ENCODE measurements around the gene TMEM219.

Gene TMEM219

DNA sequence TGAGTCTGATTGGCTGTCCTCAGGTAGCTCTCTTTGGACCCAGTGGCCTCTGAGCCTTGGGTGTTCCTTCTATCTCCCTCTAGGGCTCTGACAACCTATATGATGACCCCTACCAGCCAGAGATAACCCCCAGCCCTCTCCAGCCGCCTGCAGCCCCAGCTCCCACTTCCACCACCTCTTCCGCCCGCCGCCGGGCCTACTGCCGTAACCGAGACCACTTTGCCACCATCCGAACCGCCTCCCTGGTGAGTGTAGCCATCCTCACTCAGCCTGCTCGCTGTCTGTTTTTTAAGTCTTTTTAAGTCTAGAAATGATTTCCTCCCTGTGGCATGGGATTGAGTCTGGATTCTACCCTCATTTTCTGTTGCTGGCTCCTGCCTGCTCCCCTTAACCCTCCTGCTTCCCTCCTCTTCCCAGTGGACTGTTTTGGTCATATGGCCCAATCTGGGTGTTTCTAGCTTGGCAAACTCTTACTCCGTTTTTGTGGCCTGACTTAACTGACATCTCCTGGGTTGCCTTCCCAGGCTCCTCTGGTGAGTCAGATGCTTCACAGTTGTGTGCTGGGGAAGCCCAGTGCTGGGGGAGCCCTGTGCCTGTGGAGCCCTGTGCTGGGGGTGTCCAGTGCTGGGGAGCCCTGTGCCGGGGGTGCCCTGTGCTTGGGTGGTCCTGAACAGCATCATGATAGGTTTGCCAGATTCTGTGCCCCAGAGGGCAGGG, 21.7 kb downstream of the TMEM219 start:
- no peak for DNase-seq

DNA sequence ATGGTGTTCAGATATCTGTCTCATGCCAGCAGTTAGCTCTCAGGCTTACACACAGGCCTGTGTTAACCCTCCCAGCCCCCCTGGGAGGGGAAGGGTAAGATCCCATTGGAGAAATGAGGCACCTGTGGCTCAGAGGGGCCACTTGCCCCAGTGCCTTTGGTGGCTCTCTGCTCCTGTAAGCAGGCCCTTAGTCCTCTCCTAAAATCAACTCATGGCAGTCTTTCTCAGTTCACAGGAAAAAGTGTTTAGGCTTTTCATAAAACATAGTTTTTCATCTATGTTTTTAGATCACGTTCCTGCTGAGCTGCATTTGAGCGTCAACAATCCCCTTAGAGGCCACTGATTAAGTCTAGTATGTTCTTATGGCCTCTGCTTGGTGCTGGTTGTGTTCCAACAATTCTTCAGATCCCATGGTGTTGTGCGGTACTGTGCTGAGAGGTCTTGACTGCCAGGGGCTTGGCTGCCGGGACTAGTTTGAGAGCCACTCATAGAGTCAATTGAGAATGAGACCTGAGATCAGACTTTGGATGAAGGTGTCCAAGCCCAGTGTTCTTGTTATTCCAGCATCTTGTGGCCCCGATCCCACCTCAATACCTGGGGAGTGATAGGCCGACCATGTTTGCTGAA, 22.4 kb downstream of the TMEM219 start:
- DNase-seq, result no peak

DNA sequence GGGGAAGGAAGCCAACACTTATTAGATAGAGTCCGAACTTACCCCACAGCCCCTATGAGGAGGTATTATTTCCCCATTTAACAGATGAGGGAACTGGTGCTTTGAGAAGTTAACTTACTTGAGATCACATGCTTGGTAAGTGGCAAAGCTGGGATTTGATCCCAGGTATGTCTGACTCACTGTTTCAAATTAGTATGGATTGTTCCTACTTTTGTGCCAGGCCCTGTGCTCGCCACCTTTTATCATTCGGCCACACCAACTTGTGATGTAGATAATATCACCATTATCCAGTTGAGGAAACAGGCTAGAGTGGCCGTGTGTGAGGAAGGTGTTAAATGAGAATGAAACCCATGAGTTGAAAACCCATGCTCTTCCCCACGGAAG, 22.9 kb downstream of the TMEM219 start:
- no peak for DNase-seq

DNA sequence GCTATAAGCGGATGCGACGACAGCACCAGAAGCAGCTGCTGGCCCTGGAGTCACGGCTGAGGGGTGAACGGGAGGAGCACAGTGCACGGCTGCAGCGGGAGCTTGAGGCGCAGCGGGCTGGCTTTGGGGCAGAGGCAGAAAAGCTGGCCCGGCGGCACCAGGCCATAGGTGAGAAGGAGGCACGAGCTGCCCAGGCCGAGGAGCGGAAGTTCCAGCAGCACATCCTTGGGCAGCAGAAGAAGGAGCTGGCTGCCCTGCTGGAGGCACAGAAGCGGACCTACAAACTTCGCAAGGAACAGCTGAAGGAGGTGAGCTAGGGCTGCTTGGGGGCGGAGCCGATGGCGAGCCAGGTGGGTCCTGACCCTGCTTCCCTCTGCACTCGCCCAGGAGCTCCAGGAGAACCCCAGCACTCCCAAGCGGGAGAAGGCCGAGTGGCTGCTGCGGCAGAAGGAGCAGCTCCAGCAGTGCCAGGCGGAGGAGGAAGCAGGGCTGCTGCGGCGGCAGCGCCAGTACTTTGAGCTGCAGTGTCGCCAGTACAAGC, 23.5 kb downstream of the TMEM219 start:
- no peak for DNase-seq

DNA sequence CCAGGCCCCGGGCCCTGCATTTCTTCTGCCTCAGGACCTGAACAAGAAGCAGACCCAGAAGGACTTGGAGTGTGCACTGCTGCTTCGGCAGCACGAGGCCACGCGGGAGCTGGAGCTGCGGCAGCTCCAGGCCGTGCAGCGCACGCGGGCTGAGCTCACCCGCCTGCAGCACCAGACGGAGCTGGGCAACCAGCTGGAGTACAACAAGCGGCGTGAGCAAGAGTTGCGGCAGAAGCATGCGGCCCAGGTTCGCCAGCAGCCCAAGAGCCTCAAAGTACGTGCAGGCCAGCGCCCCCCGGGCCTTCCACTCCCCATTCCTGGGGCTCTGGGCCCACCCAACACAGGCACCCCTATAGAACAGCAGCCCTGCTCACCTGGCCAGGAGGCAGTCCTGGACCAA, 24.4 kb downstream of the TMEM219 start:
- DNase-seq, result no peak

DNA sequence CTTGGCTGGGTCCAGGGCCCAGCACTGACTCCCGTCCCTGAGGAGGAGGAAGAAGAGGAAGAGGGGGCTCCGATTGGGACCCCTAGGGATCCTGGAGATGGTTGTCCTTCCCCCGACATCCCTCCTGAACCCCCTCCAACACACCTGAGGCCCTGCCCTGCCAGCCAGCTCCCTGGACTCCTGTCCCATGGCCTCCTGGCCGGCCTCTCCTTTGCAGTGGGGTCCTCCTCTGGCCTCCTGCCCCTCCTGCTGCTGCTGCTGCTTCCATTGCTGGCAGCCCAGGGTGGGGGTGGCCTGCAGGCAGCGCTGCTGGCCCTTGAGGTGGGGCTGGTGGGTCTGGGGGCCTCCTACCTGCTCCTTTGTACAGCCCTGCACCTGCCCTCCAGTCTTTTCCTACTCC, 25.1 kb downstream of the TMEM219 start:
- no peak for DNase-seq

DNA sequence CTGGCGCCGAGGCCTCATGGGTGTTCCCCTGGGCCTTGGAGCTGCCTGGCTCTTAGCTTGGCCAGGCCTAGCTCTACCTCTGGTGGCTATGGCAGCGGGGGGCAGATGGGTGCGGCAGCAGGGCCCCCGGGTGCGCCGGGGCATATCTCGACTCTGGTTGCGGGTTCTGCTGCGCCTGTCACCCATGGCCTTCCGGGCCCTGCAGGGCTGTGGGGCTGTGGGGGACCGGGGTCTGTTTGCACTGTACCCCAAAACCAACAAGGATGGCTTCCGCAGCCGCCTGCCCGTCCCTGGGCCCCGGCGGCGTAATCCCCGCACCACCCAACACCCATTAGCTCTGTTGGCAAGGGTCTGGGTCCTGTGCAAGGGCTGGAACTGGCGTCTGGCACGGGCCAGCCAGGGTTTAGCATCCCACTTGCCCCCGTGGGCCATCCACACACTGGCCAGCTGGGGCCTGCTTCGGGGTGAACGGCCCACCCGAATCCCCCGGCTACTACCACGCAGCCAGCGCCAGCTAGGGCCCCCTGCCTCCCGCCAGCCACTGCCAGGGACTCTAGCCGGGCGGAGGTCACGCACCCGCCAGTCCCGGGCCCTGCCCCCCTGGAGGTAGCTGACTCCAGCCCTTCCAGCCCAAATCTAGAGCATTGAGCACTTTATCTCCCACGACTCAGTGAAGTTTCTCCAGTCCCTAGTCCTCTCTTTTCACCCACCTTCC, 25.6 kb downstream of the TMEM219 start:
- no peak for DNase-seq

DNA sequence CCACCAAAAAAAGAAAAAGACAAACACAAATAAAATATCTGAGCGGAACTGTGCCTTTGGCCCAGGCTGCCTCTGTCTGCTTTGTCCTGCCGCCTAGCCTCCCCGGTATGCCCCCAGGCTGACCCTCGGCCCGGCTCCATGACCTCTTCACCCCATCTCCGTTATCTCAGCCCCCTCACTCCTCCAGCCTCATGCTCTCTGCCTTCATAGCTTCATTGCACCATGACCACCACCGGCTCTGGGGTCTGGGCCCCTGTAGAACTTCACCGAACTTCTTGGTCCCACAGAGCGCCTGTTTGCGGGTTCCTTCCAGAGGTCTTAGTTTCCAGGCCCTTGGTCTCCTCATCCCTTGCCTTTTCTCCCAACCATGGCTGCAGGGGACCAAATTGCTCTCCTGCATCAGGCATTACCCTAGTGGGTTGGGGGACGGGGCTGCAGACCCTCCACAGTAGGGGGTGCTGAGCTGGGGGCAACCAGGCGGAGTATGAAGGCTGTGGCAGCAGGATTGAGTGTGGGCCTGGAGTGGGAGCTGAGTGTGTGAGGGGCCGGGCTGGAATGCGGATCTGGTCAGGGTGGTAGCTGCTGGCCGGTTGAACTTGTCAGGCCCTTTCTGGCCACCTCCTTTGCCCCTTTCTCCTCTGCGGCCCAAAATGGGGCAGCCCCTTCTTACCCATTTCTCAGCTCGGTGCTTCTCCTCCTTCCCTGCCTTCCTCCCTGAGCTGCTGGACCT, 26.6 kb downstream of the TMEM219 start:
- DNase-seq, result no peak

DNA sequence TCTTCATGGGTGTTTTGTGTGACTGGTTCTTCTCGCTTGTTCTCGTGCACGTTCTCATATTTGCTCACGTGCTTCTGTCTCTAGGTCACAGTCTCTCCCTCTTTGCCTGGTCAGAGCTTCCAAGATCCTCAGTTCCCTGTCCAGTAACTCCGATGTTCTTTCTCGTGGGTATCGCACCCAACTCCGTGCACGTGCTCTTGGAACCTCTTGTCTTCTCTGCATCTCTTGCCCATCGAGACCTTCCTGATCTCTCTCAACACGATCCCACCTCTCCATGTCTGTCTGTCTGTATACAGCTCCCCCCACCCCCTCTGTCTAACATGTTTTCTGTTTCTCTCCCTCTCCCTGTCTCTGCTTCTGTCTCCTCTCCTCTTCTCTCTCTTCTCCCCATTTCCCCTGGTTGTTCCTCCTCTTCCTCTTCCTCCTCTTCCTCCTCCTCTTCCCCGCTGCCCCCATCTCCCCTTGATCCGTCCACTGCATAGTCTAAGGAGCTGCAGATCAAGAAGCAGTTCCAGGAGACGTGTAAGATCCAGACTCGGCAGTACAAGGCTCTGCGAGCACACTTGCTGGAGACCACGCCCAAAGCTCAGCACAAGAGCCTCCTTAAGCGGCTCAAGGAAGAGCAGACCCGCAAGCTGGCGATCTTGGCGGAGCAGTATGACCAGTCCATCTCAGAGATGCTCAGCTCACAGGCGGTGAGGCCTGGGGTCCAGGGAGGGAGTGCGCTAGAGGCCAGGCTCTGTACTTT, 27.4 kb downstream of the TMEM219 start:
- no peak for DNase-seq

DNA sequence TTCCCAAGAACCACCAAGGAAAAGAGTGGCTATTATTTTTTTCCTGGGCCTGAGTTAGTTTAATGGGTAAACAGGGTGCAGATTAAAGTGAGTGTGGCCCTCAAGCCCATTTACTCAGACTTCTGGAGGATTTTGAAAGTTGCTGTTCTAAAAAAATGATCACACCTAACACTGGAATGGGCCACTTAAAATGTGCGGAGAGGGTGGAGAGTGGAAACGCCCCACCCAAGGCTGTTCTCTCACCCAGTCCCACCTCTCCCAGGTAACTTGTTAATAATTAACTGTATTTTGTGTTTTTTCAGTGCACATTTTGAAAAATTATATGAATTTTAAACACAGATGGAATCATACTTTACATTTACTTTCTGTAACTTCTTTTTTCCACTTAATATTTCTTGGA, 28.2 kb downstream of the TMEM219 start:
- no peak for DNase-seq

DNA sequence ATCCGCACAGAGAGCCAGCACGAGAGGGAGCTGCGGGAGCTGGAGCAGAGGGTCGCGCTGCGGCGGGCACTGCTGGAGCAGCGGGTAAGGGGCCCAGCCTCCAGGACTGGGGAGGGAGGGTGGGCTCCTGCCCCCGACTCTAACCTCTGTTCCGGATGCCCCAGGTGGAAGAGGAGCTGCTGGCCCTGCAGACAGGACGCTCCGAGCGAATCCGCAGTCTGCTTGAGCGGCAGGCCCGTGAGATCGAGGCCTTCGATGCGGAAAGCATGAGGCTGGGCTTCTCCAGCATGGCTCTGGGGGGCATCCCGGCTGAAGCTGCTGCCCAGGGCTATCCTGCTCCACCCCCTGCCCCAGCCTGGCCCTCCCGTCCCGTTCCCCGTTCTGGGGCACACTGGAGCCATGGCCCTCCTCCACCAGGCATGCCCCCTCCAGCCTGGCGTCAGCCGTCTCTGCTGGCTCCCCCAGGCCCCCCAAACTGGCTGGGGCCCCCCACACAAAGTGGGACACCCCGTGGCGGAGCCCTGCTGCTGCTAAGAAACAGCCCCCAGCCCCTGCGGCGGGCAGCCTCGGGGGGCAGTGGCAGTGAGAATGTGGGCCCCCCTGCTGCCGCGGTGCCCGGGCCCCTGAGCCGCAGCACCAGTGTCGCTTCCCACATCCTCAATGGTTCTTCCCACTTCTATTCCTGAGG, 29.1 kb downstream of the TMEM219 start:
- no peak for DNase-seq

DNA sequence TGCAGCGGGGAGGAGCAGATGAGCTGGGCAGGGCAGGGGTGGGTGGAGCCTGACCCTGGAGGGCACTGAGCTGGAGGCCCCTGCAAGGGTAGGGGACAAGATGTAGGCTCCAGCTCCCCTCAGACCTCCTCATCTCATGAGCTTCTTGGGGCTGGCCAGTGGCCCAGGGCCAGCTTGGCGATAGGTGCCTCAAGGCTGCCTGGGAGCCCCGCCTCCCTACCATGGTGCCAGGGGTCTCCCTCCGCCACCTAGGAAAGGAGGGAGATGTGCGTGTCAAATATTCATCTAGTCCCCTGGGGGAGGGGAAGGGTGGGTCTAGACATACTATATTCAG, 29.7 kb downstream of the TMEM219 start:
- no peak for DNase-seq

DNA sequence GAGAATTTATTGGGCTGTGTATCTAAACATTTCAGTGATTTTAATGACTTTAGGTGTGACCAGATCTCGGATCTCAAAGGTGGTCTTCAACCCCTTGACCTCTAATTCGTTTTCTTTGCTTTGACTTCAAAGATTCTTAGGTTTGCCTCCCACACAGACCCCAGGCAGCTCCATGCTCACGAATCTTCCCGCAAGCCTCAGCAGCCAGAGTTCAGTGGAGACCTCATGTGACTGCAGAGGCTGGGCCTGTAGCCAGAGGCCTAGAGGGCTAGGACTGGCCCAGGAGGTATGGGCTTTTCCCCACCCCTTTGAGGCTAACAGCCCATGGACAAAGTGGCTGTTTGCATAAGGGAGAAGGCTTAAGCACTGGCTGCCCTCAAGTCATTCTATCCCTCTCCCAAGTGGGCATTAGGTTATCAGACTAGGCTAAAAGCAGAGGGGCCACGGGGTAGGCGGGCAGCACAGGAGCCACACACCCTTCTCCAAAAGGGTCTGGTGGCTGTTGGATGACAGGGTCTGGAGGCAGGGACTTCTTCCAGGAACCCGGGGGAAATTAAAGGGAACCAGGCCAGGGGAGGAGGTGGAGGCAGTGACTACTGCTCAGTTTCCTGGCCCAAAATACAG, 30.6 kb downstream of the TMEM219 start:
- DNase-seq, result no peak

DNA sequence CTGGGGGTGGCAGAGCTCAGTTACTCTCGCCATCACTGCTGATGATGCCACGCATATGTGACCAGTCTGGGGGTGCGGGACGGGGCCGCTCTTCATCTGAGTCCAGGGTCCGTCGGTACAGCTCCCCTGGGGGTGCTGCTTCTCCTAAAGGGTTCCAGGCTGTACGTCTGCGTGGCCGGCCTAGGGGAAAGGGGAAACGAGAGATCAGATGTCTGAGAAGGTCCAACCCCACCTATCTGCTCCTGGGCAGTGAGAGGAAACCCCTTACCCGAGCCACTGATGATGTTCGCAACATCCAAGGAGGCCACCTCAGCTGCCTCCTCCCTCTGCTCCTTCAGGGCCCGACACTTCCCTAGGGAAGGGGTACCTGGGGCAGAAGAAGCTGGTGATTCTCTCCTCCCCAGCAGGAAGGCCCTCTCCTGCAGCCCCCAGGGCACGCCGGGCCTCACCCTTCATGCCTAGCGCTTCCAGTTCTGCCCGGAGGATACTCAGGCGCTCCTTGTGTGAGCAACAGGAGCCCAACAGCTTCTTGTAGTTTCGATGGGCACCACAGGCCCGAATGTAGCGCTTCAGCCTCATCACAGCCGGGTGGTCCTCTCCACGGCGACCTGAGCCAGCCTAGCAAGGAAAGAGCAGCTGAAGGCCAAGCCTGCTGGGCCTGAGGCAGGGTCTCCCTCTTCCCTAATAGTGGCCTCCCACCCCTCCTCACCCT, 31.5 kb downstream of the TMEM219 start:
- DNase-seq, result no peak

DNA sequence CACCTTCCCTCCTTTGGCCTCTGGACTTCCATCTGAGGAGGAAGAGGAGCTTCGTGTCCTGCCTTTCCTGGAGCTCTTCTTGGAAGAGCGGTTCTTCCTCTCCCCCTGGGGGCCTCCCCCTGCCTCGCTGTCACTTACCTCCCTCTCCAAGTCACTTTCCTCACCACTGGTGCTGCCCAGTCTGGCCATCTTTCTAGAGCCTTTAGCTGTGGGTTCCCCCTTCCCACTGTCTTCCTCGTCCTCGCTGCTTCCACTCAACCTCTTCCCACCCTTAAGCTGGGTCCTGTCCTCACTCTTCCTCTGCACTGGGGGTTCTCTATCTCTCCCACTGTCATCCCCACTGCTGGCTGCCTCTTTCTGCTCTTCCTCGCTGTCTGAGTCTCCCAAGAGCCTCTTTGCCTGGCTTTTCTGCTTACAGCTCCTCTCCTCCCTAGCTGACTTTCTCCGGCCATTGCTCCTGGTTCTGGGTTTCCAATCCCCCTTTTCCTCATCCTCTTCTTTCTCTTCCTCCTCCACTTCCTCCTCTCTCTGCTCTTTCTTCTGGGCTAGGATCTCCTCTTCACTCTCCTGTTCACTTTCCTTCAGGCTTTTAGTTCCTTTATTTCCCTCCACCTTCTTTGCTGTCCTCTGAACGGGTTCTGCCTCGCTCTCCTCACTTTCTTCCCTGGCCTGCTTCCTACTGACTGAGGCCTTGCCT, 32.2 kb downstream of the TMEM219 start:
- DNase-seq, result no peak

DNA sequence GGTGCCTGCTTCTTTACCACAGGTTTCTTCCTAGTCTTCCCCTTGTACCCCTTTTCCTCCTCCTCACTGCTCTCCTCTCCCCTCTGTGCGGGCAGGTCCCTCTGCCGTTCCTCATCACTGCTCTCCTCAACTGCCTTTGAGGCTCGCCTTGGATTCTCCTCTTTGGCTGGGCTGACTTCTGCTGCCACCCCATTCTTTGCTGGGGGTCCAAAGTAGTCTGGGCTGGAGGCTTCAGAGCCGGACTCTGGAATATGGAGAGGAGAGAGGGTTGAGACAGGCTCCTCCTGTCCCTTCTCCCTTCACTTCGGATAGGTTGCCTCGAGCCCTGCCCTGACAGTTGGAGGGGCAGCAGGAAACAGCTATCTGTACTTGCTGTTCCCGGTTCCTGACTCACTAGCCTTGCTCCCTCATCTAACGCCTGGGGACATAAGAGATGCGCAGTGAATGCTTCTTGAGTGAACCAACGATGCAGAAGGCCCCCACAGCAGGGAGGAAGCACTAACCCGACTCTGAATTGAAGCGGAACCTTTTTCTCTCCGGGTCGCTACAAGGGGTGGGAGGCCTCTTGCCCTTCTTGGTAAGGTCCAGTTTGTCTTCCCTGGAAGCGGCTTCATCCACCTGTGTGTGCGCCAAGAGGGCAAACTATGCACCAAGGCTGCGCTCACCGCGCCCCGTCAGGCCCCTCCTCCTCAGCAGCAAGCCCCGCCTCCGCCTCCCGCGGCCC, 32.9 kb downstream of the TMEM219 start:
- DNase-seq, result no peak

DNA sequence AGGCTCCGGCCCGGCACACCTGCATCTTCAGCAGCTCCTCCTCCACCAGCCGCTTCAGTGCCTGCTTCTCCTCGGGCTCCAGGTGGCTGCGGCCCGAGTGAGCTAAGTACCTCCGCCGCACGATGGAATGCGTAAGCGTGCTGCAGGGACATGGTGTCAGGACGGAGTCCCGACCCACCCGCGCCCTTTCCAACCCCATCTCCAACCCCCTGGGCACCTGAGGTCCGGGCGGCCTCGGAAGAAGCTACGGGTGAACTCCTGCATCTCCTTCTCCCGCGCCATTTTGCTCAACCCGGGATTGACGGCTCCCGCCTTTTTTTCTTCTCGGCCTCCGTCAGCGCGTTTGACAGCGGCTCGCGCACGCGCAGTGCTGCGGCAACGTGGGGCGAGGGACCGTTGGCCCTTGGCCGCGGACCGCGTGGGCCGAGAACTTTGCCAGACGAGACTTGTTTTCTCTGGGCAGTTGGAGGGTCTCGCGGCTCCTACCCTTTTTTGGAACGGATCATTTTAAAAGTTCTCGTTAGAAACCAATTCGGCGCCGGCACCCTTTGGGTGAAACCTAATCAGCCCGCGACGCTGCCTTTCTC, 33.5 kb downstream of the TMEM219 start, which contains the start of gene HIRIP3:
Gene HIRIP3, minus strand, starts transcription at position 294 of the 587 bp plus-strand sequence. Its CDS starts 12 bp downstream, at position 282.
- peak; percentile 76 for DNase-seq

DNA sequence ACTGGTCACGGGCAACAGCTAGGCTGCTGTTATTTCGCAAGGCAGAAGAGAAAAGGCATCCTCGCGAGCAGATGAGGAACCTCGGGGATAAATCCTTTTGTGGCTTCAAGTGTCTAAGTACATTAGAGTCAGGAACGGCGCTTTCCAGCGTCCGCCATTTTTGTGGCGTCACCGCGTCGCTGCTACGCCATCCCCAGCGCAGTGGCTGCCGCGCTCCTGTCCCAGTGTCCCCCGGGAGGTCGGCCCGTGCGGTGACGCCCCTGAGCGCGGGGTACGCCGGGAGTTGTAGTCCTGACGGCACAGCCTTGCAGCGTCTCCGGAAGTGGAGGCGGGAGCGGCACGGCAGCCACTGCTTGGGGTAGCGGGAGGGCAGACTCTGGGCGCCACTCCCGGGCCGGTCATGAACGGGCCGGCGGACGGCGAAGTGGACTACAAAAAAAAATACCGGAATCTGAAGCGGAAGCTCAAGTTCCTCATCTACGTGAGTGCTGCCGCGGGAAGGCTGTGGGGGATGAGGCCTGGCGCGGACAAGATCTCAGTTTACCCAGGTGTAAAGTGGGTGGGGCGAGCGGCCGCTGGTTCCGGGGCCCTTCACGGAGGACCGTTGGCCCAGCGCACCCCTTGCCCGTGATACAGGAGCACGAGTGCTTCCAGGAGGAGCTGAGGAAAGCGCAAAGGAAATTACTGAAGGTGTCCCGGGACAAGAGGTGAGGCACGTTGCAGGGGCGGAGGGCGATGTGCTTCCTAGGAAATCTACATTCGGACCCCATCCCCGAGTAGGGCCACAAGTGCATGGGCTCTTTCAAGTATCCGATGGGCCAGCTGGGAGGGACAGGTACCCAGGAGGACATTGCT, 34.3 kb downstream of the TMEM219 start, which contains the start of gene INO80E:
Gene INO80E, plus strand, starts transcription at position 331 of the 855 bp plus-strand sequence. Its CDS starts 70 bp downstream, at position 401.
- peak; percentile 92 for DNase-seq
